ENCODE results near the gene RUNX1.

RUNX1 gene

DNA sequence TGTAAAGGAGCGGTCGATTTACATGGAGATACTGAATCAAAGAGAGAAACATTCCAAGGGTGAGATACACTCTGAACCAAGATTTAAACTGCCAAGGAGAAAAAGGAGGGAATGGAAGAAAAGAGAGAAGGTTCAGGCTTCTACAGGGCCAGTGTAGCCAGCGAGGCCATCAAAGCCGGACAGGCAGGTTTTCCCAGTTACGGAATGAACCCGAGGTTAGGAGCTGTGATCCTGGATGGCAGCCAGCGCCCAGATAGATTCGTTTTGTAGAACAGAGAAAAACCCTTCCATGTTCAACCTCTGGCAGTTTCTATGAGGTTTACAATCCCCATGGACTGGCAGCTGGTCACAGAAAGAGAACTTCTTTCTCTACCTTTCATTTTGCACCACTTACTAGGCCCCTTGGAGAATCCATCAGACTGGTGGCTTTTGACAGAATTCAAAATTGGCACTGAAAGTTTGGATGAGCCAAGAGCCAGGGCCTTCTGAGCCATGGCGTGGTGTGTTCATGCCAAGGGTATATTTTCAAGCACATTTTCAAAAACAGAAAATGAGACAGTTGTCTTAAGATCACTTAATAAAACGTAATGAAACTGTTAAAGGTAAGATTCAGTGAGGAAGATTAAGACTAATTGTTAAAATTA lies 171.5 kb downstream of the RUNX1 start:
- peak in 1 of 2 experiments; percentile 4 for DNase-seq

DNA sequence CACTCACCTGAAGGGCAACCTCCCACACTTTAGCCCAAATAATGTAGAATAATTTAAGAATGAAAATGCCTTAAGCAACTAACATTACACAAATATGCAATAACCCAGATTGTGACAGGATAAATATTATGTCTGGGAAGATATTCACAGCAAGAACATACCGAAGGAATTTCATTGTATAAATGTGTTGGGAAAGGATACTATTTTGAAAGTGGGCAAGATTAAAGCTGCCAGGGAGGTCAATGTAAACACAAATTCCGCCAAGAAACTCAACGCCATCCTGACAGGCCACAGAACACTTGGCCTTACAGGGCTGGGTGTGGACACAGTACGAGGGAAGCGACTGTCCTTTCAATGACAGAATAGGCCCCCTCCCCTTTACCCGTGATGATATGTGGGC lies 173.3 kb downstream of the RUNX1 start:
- DNase-seq, result no peak

DNA sequence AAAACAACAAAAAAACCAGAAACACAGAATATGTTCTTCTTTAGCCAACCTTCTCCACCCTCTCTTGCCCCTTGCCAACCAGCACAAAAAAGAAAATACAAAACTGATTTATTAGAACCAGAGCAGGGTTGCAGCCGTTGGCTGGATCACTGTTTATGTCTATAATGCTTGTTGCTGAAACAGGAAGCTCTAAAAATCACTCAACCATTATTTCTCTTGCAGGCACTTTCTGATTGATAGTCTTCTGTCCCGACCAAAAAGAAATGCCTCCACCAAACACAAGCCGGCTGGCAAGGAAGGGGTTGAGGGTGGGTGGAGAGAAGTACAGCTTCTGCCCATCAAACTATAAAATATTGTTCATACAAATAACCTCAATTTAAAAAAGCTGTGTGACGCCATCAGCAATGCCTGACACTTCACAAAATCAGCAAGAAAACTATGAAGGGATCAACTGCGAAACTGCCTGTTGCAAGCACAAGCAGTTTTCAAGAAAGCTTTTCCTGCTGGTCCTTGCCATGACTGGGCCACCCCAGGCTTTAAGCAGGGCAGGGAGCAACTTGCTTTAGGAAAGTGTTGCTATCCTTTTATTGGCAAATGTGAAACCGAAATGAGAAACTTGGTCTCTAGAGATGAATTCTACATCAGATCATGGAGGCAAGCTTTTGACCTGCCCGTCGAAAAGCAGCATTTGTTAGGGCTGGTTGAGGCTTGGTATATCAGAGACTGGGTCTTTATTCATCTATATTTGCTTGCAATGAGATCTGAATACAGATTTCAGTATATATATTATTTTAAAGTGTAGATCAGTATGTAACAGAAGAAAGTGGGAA lies 174.2 kb downstream of the RUNX1 start:
- peak in 1 of 2 experiments; percentile 12 for DNase-seq

DNA sequence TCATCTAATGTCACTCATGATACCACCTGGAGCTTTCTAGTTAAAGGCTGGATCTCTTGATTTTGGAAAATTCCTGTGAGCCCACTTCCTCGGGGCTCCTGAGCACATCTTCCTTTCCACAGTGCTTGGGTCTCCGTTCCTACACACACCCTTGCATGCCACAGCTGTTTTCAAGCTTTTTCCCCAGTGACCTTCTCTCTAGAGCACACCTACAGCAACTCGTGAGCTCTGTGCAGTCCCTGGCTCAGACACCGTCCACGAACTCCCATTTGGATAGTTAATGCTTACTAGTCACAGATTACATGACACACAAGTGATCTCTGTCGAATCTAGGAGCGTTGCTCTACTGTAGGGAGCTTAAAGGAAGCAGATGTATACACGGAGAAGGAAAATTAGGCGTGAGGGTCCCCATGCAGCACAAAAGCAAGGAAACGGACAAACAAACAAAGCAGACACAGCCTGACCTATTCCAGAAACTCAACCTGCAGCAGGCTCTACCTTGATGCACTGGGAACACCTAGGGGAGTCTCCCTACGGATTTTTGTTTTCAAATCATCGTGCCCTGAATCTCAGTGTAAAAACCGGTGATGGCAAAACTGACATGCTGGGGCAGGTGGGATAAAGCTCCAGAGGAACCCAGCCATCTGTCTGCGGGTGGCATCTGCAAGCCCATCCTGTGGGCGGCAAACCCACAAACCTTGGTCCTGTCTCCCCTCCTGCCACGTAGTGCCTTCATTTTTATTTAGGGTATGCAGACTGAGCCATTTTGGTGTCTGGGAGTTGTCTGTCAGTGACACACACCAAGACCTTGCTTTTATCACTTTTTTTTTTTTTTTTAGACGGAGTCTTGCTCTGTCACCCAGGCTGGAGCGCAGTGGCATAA lies 177.8 kb downstream of the RUNX1 start:
- DNase-seq, result no peak

DNA sequence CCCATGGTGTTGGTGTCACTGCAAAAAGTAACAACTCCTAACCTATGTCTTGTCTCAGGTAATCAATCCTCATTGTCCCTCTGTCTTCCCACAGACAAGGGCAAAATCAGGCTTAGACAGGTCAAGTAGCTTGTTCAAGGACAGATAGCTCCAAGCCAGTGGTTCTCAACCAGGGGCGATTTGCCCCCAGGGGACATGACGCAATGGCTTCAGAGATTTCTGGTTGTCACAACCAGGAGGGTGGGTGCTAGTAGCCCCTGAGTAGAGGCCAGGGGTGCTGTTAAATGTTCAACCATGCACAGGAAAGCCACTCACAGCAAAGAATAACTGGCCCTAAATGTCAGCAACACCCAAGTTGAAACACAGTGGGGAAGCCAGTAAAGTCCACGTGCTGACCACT lies 178.9 kb downstream of the RUNX1 start:
- DNase-seq, result no peak

DNA sequence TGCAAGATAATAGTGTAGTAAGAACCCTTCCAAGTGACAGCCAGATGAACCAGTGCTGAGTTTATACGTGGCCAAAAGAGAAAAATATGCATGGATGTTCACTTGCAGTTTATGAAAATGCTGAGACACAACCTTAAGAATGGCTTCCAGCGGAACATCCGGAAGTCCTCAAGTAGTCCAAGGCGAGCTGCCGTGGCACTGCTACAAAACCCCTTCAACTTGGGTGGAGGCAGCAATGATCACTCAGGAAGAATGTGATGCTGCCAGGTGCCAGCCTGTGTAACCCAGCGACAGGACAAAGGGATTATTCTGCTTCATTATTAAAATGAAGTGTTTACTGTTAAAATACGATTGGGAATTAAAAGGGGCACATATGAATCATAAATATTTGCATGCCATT lies 179.6 kb downstream of the RUNX1 start:
- DNase-seq, result no peak

DNA sequence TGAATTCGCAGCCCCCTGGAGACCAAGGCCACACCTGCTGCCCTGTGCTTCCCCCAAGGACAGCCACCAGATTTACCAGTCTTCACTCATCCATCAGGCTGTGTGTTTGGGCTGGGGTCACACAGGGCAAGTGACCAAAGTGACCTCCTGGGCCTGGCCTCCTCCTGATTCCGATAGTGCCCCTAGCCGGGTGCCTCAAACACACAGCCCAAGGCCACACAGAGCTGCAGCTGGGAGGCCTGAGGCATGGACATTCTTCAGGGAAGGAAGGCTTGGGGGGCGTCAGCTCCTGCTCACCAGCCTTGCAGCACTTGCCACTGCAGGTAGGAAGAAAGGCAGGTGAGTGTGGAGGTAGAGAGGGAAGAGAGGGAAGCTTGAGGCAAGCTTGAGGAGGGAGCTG lies 181.3 kb downstream of the RUNX1 start:
- DNase-seq, result no peak

DNA sequence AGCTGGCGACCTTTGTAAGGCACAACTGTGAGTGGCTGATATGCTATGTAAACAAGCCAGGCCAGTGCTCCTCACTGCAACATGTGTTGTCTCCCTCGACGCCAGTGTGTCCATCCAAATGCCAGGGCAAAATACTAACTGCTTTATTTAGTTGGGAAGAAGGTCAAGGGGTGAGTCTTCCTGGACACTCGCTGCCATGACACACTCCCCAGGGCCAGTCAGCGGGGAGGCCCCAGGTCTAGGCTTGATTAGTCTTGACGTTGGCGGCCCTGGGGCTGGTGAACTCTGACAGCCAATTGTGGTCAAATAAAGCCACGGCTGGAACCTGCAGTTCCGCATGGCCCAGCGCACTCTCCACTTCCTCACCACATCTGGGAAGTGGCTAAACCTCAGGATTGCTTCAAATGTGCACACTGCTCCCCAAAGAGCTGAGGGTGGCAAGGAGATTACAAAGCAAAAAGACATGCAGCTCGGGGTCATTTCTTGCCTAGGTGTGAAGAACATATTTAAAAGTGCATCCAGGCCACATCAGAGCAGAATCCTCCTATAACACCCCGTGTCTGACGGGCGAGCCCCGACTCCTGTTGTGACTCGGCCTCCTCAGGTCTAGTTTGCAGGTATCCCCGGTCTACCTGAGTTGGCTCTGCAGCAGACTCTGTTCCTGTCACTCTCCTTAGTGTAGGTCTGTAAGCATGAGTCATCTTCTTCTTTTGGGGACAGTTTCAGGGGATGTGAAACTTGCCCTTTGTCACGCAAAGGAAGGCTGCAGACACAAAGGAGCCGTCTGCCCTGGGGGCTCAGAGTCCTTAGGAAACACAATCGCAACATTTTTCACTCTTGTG lies 183.5 kb downstream of the RUNX1 start:
- peak; percentile 51 to 64 for DNase-seq

DNA sequence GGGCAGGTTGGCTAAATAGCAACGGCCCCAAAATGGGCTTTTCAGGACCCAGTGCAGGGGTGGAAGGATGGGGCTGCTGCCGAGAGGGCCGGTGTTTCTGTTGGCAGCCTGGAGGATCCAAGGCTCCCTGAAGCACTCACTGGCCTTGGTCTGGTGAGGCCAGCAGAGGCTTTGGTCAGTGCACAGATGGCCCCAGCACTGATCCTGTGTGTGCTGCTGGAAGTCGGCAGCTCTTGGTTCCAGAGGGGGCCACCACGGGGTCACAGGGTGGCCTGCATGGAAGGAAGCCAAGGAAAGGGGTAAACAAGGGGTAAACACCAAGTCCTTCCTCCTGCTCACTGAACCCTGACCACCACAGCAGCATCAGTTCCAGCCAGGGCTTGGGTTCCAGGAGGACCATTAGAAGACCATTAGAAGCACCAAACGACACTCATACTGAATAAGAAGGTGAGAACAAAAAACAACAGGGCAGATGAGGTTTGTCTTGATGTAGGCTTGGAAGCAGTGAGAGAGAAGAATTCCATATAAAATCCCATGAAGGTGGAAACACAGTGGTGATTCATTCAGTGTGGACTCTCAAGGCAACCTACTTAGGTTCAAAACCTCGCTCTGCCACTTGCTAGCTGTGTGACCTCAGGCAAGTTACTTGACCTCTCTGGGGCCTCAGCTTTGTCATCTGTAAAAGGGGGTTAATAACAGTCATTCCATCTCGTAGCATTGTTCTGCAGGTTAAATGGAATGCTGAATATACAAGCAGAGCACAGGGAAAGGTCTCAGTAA lies 184.5 kb downstream of the RUNX1 start:
- peak; percentile 3 to 12 for DNase-seq

DNA sequence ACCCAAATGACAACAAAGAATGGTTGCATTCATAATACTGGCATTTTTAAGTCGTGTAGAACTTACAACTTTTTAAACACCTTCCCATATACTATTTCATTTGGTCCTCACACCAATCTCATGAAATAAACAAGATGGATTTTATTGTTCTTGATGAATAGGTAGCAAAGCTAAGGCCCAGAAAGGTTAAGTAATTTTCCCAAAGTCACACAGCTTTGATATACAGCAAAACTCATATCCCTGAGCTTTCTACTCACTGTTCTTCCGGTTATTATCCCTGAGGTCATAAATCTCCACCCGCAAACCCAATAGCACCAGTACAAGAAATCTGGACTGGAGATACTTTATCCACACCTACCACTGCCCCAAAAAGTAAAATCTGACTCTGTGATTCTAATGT lies 186.2 kb downstream of the RUNX1 start:
- no peak for DNase-seq

DNA sequence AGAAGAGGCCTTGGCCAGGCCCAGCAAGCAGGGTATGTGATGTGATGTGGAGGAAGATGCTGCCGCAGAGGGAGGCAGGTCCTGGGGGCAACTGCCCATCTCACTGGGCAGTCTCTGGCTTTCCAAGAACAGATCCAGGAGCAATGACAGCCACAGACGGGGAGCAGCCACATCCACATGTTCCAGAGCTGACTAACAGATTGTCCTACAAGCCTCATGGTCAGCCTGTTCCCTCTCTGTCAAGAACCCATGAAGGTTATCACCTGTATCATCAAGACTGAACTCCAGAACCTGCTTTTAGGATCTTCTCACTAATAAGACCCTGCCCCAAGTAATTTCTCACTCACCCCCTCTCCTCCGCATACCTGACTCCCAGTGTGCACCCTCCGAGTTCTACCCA lies 187.8 kb downstream of the RUNX1 start:
- DNase-seq, result peak in 1 of 2 experiments; percentile 13

DNA sequence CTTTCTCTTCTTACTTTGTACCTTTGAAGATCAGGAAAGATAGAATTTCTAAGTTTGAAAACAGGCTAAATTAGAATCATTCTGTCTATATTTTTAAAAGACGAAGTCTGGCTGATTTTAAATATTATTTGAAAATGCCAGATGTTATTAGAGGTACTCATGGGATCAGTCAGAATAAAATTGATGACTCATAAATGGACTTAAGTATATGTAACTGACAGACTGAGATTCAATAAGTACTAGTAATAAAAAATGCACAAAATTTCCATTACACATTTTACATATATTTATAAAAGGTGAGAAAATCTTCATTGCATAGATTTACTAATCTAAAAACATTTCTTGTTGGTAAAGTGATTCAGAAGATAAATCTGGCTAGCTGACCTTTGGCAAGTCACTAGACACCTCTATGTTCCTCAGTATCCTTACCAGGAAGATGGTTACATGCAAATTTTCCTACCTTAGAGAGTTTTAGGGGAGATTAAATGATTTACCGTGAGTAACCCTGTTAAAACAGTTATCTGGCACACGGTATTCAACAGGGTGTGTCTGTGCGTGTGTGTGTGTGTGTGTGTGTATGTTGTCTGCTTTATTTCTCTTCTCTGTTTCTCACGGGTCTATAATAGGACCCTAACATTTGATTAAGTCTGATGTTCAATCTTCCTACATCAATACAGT lies 189.0 kb downstream of the RUNX1 start:
- DNase-seq, result peak in 1 of 2 experiments; percentile 5

DNA sequence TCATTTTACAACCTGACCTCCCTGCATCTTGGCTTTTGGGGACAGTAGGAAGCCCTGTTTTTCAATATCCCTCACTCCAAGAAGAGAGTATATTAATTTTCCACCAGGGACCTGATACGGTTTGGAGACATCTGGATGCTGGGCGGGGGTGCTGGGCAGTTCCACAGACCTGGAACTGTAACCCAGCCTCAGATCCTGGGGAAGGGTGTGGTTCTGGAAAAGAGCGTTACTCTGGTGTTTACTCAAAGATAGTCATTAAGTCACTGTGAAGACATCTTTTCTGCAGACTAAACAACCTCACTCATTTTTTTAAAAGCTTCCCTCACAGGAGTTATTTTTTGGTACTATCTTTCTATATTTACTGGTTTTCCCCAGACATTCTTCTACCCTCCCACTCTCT lies 190.5 kb downstream of the RUNX1 start:
- peak in 1 of 2 experiments; percentile 3 for DNase-seq

DNA sequence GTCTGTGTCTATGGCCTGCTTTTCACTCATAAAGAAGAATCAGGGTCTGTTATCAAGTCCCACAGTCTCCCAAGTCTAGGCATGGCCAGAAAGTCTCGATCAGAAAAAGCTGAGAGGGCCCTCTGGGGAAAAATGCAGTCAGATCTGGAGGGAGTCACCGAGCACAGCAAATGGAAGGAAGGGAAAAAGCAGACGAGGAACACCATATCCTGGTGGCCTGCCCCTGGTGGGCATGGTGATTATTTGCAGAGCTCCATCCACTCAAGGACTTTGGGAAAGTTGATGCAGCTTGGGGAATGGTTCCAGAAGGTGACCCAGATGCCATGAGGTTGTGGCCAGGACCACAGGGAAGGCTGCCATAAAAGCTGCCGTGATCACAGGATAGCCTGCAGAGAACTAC lies 191.2 kb downstream of the RUNX1 start:
- DNase-seq, result peak; percentile 12 to 13

DNA sequence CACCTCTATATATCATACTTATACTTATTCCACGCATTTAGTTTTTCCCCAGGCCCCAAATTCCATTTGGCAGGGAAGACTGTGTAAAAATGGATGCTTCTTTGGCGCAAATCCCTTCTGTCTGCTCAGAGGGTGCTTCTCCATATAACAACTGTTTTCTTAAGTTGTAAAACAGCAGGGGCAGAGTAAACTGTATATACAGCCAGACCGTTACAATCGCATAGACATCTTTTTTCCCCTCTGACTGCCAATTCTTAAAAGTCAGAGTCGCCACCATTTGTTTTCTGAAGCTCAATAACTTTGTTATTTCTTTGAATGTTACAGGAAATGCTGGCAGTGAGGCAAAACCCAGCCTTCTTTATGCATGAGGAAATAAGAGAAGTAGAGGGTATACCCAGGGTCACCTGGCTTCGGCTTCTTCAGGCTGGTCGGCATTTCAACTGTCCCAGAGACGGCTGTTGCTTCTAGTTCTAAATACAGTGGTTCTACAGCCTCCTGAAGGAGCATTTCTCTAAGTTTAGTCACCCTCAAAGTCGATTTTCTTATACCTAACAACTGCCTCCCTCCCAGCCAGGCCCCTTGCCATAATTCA lies 191.9 kb downstream of the RUNX1 start:
- DNase-seq, result peak; percentile 2 to 7

DNA sequence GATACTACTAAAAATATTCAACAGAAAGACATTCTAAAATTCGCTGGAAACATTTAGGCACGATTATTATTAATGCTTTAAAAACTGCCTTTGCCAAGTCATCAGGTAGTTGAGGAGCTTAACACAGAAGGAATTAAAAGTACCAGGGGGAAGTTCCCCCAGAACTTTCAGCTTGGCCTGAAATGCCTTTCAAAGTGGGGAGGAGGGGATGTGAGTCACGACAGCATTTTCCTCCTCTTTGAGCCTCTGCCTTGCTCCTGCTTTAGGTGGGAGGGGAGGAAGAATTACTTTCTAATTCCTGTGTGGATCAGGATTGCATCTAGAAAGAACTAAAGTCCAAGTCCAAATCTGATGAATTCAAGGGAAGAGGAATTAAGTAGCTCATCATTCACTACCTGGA lies 196.7 kb downstream of the RUNX1 start:
- no peak for DNase-seq

DNA sequence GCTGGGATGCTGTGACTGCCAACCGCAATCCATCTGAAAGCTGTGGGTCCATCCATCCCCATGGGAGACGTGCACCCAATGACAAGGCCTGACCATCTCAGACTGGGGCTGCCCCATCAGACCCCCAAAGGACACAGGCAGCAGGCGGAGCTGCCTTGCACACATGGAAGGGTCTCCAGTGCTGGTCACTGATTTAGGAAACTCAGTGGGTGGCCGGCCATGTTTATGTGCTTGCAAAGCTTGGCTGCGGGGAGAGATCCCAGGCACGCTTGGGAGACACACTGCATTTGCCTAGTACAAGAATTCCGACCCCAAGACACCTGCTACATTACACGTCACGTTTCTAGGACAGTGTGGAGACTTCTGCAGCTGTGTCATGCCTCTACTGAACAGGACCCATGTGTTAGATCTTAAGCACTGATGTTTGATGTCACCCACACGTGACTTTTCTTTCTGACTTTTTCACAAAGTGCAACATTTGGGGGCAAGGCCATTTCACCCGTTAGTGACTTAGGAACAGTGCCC lies 198.9 kb downstream of the RUNX1 start:
- DNase-seq, result no peak

DNA sequence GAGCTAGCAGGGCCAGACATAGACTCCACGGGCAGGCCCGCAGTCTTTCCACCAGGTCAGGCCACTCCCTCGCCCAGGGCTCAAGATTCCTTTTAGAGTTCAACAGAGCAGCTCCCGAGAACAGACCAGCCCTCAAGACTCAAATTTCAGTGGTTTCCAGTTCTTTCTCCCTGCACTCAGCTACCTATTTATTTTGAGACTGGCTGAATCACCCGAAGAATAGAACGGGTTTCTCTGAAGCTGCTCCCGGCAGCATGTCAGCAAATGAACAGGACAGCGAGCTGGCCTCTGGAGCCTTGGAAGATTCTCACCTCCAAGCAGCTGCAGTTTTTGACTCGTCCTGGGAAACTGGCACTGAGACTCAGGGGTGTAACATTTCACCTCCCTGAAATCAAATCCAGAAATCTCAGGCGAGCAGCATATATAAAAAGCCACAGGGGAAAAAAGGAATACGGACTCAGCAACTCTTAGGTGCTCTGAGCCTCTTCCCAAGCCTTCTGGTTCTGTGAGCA lies 202.4 kb downstream of the RUNX1 start:
- DNase-seq, result peak in 1 of 2 experiments; percentile 16

DNA sequence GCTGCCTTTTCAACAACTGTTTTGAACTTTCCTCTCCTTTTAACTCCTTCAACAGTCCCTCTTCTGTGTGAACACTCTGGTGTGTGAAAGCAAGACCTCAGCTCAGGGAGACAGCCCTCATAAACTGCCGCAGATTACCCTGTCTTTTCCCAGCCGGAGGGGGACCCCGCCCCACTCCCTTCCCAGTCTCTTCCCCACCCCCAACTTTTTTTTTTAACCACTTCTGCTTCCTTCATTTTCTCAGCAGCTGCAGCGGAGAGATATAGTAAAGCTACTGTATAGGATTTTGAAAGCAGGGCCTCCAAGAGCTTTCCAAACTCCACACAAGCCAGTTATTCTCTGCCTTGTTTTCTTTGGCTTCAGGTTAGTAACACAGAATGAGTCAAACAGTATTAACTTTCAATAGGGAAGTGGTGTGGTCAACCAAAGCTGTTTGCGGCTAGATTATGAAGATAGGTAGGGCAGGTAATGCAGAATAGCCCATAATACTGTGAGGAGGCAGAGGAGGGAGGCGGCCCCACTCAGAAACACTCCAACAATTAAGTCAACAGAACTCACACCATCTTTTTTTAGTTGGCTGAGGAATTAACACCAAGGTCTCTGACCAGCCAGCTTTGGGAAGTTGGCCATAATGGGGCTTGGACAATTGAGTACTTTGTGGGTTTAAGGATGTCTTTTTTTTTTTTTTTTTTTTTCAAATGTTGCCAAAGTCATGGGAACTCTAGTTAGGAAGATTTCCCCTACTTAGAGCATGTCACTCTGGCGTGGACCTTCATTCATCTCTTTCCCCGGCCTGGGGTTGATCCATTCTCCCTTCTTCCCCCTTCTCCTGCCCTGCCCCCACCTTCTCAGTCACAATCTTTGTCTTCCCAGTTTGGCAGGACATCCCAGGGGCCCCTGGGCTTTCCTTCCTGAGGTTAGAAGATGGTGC lies 203.3 kb downstream of the RUNX1 start:
- peak in 1 of 2 experiments; percentile 42 for DNase-seq
